HG03432 (cell line): Measurements from ENCODE around the gene EFCAB11.
A peak's percentile ranks its signal among the peaks of the same experiment; 100 is the strongest.

Source experiments
- ATAC-seq: cut with Tn5 transposase; IDR thresholded peaks from one replicate; pipeline ENCODE4 v1.9.1; 2021; ENCODE audit warnings: mild to moderate bottlenecking, moderate library complexity; ENCODE audit not compliant: unreplicated experiment

The EFCAB11 gene

DNA sequence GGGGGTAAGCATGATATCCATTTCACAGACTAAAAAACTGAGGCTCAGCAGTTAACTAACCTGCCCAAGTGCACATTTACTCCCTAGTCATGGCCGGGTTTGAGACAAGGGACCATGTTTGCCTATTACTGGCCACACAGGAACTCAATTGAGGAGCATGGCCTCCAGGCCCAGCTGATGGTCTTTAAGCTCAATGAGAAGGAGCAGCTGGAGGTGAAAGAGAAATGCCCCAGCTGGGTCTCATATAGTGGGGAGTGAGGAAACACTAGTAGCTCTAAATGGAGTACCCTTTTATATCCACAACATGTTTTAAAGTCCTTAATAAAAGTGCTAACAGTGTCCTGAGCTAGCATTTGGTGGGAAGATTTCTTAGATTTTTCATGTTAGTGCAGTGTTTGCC lies 2.8 kb upstream of the EFCAB11 start:
- no peak for ATAC-seq

GRCh38 chr14:89956661-89957009 lies 2.1 kb upstream of the EFCAB11 start:
- no peak for ATAC-seq

DNA sequence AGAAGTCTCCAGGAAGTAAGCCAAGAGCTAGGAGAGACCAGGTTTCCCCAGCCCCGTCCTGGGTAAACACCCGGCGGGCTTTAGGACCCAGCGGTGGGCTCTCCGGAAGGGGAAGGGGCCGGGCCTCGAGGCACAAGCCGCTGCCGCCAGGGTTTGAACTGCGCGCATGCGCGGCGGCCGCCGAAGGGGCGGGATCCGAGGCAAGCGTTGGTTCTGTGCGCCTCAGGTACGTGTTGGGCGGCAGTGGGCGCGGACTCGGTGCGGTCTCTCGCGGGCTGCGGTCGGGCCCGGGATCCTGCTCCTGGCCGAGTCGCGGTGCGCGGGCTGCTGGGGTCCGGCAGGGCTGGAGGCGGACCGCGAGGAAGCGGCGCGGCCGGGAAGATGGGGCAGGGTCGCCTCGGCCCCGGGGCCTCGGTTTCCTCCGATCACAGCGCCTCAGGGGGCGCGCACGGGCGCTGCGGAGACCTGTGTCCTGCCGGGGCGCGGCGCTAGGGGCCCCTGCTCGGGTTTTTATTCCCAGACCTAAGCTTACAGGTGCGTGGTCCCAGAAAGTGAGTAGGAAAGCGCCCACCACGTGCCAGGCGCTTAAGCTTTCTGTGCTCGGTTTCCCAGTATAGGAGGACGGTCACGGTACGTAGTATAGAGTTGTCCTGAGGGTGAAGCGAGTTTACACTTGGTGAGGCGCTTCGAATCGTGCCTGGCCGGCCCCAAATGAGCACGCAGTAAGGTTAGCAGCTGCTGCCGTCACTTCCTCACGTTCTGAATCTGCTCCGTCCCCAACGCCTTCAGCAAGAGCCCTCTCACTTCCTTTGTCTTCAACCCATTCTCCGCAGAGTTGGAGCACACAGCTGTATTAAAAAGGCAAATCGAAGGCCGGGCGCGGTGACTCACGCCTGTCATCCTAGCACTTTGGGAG lies 1.5 kb upstream of the EFCAB11 start, which contains the start of gene TDP1:
Gene TDP1 (plus strand): TSS at position 183 of the 916 bp plus-strand sequence. CDS start 7,188 bp downstream, outside the sequence.
- peak; percentile 69 for ATAC-seq

- ATAC-seq: peak; percentile 14
Measured at GRCh38 chr14:89955022-89955744, 653 bp upstream of the EFCAB11 start.

GRCh38 chr14:89953602-89954001 lies 928 bp downstream of the EFCAB11 start:
- ATAC-seq: no peak

DNA sequence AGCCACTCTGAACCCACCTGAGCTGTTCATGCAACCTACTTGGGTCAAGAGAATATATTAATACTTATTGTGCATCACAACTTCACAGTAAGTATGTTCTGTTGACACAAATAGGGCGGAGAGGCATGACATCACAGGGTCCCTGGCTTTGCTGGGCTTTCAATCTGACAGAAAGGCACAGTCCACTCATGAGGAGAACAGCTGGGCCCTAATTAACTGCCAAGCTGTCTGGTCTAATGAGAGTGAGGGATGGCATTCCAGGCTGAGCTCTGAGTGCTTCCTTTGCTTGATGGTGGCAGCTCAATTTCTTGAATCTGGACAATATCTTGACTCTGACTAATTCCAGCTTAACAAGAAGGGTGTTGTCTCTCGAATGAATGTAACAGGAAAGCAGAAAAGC lies 2.0 kb downstream of the EFCAB11 start:
- no peak for ATAC-seq

DNA sequence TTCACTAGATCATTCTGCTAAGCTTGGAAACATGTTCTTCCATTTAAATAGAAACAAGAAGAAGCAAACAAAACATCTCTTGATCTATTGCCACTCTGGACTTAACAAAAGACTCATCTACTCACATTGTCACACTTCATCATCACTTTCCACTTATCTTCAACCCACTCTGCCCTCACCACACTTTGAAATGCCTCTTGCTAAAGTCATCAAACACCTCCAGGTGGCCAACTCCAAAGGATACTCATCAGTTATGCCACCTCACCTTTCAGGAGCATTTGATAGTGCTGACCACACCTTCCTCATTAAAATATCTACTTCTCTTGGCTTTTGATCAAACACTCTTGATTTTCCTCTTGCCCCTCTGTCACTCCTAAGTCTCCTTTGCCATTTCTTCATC lies 7.2 kb downstream of the EFCAB11 start:
- ATAC-seq: no peak

DNA sequence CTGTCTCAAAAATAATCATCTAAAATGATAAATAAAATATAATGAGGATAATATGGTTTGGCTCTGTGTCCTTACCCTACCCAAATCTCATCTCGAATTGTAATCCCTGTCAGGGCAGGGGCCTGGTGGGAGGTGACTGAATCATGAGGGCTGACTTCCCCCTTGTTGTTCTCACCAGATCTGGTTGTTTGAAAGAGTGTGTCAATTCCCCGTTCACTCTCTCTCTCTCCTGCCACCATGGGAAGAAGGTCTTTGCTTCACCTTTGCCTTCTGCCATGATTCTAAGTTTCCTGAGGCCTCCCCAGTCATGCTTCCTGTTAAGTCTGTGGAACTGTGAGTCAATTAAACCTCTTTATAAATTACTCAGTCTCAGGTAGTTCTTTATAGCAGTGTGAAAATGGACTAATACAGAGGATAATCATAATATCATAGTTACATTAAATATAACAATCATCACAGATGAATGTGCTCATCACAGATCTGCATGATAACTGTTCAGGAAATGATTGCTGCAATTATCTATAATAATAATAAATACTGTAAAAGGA lies 12.6 kb downstream of the EFCAB11 start:
- no peak for ATAC-seq

- ATAC-seq: no peak
Measured at GRCh38 chr14:89936654-89937185, 17.8 kb downstream of the EFCAB11 start.

DNA sequence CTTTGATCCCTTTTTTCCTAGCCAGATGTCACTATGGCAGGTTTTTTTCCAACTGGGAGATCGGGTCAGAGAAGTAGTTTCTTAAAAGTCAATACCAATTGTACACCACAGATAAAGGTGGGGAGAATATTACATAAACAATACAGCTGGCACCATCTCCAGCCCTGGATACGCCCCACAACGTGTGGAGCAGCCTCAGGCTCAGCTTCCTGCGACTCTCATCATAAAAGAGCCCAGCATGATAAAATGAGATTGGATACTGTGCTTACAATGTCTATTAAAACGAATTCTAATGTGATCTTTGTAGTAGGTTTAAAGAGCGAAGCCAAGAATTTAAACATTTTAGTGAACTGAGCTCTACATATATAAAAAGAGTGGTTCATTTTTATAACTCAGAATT lies 21.5 kb downstream of the EFCAB11 start:
- no peak for ATAC-seq

GRCh38 chr14:89927186-89927865 lies 27.2 kb downstream of the EFCAB11 start:
- no peak for ATAC-seq

- ATAC-seq: no peak
Measured at GRCh38 chr14:89926694-89927093, 27.8 kb downstream of the EFCAB11 start.

GRCh38 chr14:89924268-89924667 lies 30.3 kb downstream of the EFCAB11 start:
- no peak for ATAC-seq

DNA sequence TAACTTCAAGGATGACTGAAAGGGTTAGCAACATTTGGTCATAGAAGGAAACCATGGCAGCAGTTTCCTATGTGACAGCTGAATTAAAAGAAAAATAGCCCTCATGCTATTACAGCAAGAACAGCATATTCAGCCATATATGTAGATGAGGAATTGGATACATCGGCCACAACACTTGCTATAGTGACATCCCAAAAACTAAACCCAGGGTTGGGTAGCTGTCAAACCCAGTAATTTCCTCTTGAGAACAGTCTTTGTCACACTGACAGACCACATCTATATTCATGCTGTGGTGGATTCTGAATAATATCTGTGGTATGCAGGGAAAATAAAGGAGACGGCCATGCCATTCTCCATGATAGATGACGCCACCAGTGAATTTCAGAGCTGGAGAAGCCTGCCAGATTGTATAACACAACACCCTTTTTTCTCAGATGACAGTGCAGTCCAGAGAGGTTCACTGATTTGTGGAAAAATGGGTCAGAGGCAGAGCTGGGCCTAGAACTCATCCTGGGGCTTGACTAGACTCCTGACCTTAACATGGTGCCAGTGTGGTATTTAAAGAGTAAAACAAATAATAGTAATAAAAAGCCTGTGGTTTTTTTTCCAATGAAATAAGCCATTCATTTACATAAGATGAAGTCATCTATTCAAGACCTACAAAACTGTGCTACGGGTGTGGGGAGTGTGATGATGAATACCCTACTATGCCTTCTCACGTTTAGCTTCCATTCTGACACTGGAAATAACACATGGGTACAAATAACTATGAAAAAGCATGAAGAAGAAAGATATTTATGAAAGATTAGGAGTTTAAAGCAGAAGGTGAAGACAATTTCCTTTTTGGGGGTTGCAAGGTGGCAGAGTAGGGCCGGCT lies 32.3 kb downstream of the EFCAB11 start:
- no peak for ATAC-seq

DNA sequence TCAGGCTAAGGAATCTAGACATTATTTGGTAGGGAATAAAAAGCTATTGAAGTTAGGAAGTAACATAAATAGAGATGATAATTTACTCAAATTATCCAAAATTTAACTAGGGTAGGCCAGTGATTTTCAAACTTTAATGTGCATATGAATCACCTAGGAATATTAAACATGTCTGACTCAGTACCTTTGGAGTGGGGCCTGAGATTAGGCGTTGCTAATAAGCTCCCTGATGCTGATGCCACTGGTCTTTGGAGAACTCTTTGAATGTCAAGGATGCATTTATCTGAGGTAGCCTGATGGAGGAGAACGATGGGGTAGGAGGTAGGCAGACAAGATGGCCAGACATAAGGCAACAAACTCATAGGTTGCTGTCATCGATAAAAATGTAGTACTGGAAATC lies 33.2 kb downstream of the EFCAB11 start:
- no peak for ATAC-seq

GRCh38 chr14:89920056-89920455 lies 34.5 kb downstream of the EFCAB11 start:
- no peak for ATAC-seq

GRCh38 chr14:89918721-89919120 lies 35.8 kb downstream of the EFCAB11 start:
- ATAC-seq: no peak

- peak; percentile 62 for ATAC-seq
Measured at GRCh38 chr14:89915114-89915878, 39.2 kb downstream of the EFCAB11 start.

DNA sequence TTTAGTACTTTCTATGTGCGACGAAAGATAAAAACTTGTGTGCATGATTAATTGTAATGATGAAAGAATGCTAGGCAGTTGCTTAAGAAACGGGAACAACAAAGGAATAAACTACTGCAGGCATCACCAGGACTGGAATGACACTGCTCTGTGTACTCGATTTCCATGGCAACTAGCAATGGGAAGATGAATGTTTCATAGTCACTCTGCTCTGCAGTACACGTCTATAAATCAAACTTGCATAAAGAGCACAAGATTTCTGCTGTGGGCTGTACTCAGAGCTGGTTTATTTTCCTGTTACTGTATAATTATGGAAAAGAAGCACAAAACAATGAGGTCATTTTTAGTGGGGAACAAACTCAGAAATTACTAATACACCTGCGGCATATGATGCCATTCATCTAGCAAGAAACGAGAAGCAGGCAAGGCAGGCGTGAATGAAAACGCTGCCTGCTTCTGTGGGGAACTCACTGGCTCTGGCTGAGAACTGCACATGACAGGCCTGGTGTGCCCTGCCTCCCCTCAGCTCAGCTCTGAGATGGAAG lies 41.8 kb downstream of the EFCAB11 start:
- no peak for ATAC-seq
